GM23248 (cell line): ENCODE data around the gene MFAP2.

Experiments used
- EZH2 ChIP-seq: fragments of 200-600 bp; sonication (generic); IDR thresholded peaks from 2 replicates; pipeline ENCODE4 v1.6.1; 2018; ENCODE audit warnings: antibody characterized with exemption, mild to moderate bottlenecking; ENCODE audit not compliant: insufficient read depth, poor library complexity, severe bottlenecking
- EZH2phosphoT487 ChIP-seq: fragments of 200-600 bp; sonication (generic); IDR thresholded peaks from 2 replicates; pipeline ENCODE4 v1.6.1; 2018; ENCODE audit warnings: antibody characterized with exemption, moderate library complexity, mild to moderate bottlenecking, low read depth; ENCODE audit not compliant: insufficient read depth

DNA sequence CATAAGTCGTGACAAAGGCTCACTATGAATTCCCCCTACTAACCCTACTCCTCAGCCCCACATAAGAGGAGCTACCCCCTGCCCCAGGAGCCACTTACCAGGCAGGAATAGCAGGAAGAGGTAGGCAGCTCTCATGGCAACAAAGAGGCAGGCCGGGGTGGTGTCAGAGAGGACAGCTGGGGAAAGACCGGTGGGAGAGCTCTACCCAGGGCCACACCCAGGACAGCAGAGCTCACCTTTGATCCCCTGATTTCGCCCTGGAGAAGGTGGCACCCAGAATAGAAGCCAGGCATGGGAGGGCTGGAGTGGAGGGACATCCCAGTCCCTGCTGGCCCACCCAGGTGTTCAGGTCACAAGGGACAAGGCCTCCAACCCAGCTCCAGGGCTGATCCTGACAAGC is 2.3 kb downstream of the MFAP2 start:
- no peak for TF ChIP-seq EZH2
- no peak for TF ChIP-seq EZH2phosphoT487
